ENCODE data around the gene MRM3.

DNA sequence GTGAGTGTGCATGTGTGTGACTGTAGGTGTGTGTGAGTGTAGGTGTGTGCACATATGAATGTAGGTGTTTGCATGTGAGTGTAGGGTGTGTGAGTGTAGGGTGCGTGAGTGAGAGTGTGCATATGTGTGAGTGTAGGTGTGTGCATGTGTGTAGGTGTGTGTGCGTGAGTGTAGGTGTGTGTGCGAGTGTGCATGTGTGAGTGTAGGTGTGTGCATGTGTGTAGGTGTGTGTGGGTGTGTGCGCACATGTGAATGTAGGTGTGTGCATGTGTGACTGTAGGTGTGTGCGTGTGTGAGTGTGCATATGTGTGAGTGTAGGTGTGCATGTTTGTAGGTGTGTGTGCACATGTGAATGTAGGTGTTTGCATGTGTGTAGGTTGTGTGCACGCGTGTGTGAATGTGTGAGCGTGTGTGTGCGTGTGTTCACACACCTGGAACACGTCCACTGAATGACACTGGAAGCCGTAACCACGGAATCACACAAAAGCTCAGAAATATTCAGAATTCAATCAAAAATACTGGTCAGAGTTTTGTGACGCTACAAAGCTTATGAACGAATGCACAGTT is 30.6 kb downstream of the MRM3 start:
- TF ChIP-seq, protein P1, sequence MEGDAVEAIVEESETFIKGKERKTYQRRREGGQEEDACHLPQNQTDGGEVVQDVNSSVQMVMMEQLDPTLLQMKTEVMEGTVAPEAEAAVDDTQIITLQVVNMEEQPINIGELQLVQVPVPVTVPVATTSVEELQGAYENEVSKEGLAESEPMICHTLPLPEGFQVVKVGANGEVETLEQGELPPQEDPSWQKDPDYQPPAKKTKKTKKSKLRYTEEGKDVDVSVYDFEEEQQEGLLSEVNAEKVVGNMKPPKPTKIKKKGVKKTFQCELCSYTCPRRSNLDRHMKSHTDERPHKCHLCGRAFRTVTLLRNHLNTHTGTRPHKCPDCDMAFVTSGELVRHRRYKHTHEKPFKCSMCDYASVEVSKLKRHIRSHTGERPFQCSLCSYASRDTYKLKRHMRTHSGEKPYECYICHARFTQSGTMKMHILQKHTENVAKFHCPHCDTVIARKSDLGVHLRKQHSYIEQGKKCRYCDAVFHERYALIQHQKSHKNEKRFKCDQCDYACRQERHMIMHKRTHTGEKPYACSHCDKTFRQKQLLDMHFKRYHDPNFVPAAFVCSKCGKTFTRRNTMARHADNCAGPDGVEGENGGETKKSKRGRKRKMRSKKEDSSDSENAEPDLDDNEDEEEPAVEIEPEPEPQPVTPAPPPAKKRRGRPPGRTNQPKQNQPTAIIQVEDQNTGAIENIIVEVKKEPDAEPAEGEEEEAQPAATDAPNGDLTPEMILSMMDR (conservative IDR thresholded peaks at IDR 0.05; ENCODE audit: low read length) = no peak
- TF ChIP-seq EZH2phosphoT487 (IDR thresholded peaks at IDR 0.05; ENCODE audit: borderline replicate concordance, low read depth, low read length) = no peak
